NCI-H1694 (cell line): Measurements from ENCODE around the gene SSX2B.
"Not testable (repeated sequence)": the region's sequence is repeated elsewhere in the genome, so short reads cannot be mapped to it uniquely, and the experiment has no call there.

Experiments used
- DNase-seq: peaks from one replicate; lab custom pipeline; 2025; lab: John Stamatoyannopoulos, UW

Gene SSX2B, protein sequence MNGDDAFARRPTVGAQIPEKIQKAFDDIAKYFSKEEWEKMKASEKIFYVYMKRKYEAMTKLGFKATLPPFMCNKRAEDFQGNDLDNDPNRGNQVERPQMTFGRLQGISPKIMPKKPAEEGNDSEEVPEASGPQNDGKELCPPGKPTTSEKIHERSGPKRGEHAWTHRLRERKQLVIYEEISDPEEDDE

DNA sequence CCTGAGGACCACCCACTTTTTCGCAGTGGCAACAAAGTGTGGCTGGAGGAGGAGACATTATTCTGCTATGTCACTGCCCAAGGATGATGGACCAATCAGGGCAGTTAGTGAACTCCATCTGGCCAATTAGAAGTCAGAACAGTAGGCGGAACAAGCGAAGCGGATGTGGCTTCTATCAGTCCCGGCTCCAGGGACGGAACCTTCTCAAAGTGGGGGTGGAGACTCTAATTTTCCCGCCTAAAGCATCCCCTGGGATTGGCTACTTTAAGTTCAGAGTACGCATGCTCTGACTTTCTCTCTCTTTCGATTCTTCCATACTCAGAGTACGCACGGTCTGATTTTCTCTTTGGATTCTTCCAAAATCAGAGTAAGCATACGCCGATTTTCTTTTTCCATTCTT is at the start of gene SSX2B:
SSX2B (plus strand) TSS at position 301 of the 400 bp plus-strand sequence. CDS start 1,429 bp downstream, outside the sequence.
- DNase-seq: not testable (repeated sequence)

GRCh38 chrX:52707078-52707477 is 44.0 kb upstream of the SSX2B start, which contains the start of gene SSX2:
SSX2 (minus strand) TSS chrX:52707178; CDS start chrX:52705749, 1,429 bp downstream.
- DNase-seq: not testable (repeated sequence)

DNA sequence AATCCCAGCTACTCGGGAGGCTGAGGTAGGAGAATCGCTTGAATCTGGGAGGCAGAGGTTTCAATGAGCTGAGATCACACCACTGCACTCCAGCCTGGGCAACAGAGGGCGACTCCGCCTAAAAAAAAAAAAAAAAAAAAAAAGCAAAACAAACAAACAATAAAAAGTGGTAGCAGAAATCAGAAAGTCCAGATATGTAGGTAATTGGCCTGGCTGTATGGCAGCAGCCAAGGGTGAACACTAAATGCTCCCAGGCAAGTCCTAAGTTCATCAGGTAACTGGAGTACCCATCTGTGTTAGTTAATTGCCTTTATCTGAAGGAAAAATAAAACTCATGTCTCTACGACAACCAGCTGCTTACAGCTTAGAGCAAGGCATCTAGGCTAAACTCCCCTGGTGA is 14.9 kb downstream of the SSX2B start:
- not testable (repeated sequence) for DNase-seq

DNA sequence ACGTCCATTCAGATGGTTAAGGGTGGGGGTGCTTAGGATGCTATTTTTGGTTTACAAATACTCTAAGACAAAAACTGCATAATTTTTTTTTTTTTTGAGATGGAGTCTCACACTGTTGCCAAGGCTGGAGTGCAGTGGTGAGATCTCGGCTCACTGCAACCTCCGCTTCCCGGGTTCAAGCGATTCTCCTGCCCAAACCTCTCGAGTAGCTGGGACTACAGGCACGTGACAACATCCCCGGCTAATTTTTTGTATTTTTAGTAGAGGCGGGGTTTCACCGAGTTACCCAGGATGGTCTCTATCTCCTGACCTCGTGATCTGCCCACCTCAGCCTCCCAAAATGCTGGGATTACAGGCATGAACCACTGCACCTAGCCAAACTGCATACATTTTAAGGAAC is 22.5 kb downstream of the SSX2B start:
- DNase-seq: not testable (repeated sequence)

- DNase-seq: not testable (repeated sequence)
Observed at GRCh38 chrX:52797327-52797726, 46.3 kb downstream of the SSX2B start, which contains the start of gene SPANXN5. SPANXN5 (minus strand) TSS chrX:52797427; CDS start chrX:52797348, 79 bp downstream.

DNA sequence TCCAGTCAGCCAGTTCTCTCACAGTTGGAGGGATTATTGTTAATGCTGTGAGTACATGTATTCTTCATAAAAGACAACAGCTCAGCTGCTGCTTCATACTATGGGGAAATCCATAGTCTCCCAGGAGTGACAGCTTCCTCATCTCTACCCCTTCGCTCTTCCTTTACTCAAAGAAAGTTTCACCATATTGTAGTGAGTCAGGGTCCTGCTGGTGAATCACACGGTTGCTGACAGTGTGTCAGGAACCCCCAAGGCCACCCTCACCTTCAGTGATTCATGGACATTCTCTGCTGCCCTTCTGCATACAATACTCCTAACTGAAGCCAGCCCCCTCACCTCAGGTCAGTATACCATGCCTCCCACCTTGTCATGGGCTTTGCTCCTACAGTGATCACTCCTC is 53.8 kb downstream of the SSX2B start:
- not testable (repeated sequence) for DNase-seq
